KOPT-K1 (cell line): Measurements from ENCODE around the gene TLCD1.

ENCODE experiments used
- H3K27ac ChIP-seq: fragments of 200-600 bp; sonication (generic); 2 replicates; pipeline ENCODE4 v1.5.1; 2016; ENCODE audit warnings: antibody characterized with exemption, mild to moderate bottlenecking, low read depth, low read length; ENCODE audit not compliant: poor library complexity, severe bottlenecking
- H3K36me3 ChIP-seq: fragments of 200-600 bp; sonication (generic); 2 replicates; pipeline ENCODE4 v1.5.1; 2017; ENCODE audit warnings: antibody characterized with exemption, mild to moderate bottlenecking, low read length, moderate library complexity; ENCODE audit not compliant: insufficient read depth
- H3K9me3 ChIP-seq: fragments of 200-600 bp; sonication (generic); 2 replicates; pipeline ENCODE4 v1.5.1; 2017; ENCODE audit warnings: antibody characterized with exemption, low read length, mild to moderate bottlenecking; ENCODE audit not compliant: insufficient read depth, poor library complexity, severe bottlenecking

The TLCD1 gene

GRCh38 chr17:28749516-28750177 is 23.6 kb upstream of the TLCD1 start:
- H3K9me3 ChIP-seq, result no peaks in the 10 kb centered on the region
- peaks cover 58% of the 10 kb centered on the region for H3K36me3 ChIP-seq
- no peak overlapping the region for H3K27ac ChIP-seq

GRCh38 chr17:28748852-28749515 is 23.0 kb upstream of the TLCD1 start:
- Histone ChIP-seq H3K36me3 (peaks cover 58% of the 10 kb centered on the region), H3K9me3 (no peaks in the 10 kb centered on the region), H3K27ac (no peak overlapping the region)

DNA sequence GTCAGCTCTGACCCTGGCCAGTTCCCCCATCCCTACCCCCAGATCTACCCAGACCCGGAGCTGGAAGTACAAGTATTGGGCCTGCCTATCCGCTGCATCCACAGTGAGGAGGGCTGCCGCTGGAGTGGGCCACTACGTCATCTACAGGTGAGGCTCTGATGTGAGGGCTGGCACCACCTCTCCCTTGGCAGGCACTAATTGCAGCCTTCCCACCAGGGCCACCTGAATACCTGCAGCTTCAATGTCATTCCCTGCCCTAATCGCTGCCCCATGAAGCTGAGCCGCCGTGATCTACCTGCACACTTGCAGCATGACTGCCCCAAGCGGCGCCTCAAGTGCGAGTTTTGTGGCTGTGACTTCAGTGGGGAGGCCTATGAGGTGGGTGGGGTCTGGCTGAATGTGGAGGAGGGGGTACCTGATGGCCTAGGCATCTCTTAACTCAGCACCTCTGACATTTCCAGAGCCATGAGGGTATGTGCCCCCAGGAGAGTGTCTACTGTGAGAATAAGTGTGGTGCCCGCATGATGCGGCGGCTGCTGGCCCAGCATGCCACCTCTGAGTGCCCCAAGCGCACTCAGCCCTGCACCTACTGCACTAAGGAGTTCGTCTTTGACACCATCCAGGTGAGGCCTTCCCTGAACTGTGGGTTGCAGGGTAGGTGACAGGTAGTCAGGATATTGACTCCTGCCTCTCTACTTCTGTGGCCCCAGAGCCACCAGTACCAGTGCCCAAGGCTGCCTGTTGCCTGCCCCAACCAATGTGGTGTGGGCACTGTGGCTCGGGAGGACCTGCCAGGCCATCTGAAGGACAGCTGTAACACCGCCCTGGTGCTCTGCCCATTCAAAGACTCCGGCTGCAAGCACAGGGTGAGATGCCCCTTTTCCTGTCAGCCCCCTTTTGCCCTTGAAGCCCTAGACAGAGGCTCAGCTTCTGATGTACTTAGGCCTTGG is 22.0 kb upstream of the TLCD1 start:
- Histone ChIP-seq H3K27ac (no peak overlapping the region), H3K36me3 (peaks cover 58% of the 10 kb centered on the region), H3K9me3 (no peaks in the 10 kb centered on the region)

DNA sequence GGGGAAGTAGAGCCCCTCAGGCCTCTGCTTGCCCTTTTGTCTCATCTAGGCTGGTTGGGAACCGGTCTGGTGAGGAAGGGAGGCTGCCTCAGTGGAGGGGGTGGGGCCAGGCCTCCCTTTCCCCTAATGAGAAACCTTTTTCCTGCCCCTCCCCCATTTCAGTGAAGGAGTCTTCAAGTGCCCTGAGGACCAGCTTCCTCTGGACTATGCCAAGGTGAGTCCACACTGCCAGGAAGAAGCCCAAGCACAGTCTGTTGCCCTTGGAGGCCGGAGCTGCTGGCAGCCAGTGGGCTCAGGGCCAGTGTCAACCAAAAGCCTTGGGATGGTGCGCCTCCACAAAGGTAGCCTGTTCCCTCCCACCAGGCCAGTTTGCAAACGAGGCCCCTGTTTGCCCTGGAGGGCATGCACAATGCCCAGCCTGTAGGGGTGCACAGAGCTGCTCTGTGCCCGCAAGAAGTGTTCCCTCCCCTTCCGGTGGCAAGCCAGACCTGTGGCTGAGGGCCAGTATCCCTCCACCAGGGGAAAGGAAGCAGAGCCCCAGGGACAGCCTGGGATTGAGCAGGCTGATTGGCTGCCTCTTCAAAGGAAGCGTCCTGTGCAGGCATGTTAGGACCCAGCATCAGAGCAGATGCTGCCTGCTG is 21.1 kb upstream of the TLCD1 start:
- no peaks in the 10 kb centered on the region for H3K9me3 ChIP-seq
- no peak overlapping the region for H3K27ac ChIP-seq
- peaks cover 53% of the 10 kb centered on the region for H3K36me3 ChIP-seq

DNA sequence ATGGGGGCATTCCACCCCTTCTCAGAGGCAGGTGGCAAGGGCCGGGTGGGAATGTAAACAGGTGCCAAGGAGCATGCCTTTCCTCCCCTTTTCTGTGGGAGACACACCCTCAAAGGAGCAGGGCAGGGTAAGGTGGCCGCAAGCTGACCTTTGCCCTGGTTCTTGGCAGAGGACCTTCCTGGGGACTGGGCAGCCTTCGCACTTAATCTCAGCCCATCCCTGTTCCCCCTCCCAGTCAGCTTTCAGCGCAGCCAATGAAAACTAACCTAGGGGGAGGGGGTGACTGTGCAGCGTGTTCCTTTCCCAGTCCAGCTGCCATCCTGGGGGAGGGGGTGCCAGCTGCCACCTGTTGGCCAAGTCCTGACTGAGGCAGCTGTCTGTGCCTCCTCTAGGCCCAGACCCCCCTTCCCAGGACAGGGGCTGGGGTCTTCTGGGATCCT is 20.6 kb upstream of the TLCD1 start:
- Histone ChIP-seq H3K9me3 (no peaks in the 10 kb centered on the region), H3K27ac (no peak overlapping the region), H3K36me3 (peaks cover 48% of the 10 kb centered on the region)

- peaks cover 45% of the 10 kb centered on the region for H3K36me3 ChIP-seq
- H3K9me3 ChIP-seq, result no peaks in the 10 kb centered on the region
- H3K27ac ChIP-seq, result peak overlapping the region; percentile 72
Observed at GRCh38 chr17:28745786-28746411, 19.9 kb upstream of the TLCD1 start.

GRCh38 chr17:28744972-28745785 is 19.1 kb upstream of the TLCD1 start:
- Histone ChIP-seq H3K36me3 (peaks cover 38% of the 10 kb centered on the region), H3K27ac (peak overlapping the region; percentile 72), H3K9me3 (no peaks in the 10 kb centered on the region)

DNA sequence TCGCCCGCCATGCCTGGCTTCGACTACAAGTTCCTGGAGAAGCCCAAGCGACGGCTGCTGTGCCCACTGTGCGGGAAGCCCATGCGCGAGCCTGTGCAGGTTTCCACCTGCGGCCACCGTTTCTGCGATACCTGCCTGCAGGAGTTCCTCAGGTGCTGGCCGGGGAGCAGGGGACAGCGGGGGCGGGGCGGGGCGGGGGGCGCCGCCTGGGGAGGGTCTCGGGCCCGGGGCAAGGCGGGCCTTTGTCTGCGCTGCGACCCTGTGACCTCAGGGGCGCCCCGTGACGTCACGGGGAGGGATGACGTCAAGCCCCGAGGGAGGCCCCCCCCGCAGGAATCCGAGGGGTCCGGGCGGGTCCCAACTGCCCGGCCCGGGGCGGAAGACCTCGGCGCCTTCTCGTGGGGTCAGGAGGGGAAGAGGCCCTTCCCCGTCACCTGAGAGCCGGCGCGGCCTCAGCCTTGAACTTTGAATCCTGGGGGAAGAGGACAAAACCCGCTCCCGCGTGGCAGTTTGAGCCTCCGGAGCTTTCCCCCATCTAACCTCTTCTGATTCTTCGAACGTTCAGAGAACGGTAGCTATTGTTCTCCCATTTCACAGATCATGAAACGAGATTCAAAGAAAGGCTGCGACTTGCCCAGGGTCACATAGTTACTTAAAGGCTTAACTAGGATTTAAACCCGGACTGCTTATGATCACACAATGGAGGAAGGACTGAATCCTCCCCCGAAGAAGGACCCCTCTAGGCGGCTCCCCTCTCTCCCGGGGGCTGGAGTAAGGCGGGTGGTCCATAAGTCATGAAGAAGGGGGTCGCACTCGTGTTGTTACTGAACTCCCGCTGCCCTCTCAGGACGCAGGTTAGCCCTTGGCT is 18.3 kb upstream of the TLCD1 start:
- H3K27ac ChIP-seq, result peak overlapping the region; percentile 72
- no peaks in the 10 kb centered on the region for H3K9me3 ChIP-seq
- peaks cover 30% of the 10 kb centered on the region for H3K36me3 ChIP-seq

- Histone ChIP-seq H3K9me3 (no peaks in the 10 kb centered on the region), H3K27ac (peak within 1 kb of the TSS; percentile 72), H3K36me3 (peaks cover 21% of the 10 kb centered on the region)
Observed at GRCh38 chr17:28743243-28744103, 17.4 kb upstream of the TLCD1 start, which contains the start of gene TRAF4. Gene TRAF4 (plus strand): TSS chr17:28744011. CDS start chr17:28744113, 102 bp downstream.

DNA sequence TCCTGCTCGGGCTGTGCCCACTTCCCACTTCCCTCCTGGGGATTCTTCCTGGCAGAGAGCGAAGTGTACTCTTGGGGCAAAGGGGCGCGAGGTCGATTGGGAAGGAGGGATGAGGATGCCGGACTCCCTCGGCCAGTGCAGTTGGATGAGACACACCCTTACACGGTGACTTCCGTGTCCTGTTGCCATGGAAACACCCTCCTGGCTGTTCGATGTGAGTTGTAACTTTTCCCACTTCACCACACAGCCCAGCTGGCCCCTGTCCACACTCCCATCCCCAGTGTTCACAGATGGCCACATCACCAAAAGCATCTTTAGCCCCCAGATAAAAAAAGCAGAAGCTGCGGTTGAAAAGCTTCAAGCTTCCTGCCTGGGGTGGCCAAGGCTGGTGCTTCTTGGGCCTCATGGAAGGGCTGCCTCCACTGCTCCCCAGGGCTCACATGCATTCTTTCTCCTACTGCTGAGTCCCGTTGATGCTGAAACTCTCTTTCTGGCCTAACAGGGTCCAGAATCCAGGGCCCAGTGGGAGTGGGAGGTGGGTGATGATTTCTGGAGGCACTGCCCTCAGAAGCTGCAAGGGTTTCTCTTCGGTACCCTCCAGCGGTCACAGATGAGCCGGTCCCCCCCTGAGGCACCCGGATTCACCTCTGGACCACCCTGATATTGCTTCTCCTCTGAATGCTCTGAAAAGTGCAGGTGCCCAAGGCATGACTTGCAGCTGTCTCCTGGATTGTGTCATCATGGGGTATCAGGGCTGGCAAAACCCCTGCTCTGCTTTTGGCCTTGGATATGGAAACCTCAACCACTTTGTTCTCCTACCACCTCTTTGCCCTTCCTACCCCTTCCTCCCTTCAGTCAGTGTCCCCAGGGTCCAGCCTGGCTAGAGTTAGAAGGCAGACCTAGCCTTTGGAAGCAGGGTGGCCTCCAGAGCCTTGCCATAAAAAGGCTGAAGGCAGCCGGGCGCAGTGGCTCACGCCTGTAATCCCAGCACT is 15.6 kb upstream of the TLCD1 start:
- H3K36me3 ChIP-seq, result peaks cover 4% of the 10 kb centered on the region; the same call in 1 of the 2 replicates
- no peaks in the 10 kb centered on the region for H3K9me3 ChIP-seq
- H3K27ac ChIP-seq, result no peak overlapping the region
